ENCODE results near the gene MED9. TPM values are rescaled to one million over a fixed set of nuclear protein-coding genes. Genes with fewer than 3 reads are reported as not detected.

MED9 gene
- total and polyA plus RNA-seq, 2 donors: 9.5 to 17.5 TPM

- Histone ChIP-seq H3K36me3 (ENCODE audit: insufficient read depth) (no peaks in the 10 kb centered on the region), H3K4me1 (ENCODE audit: insufficient read depth) (no peaks in the 10 kb centered on the region), H3K4me3 (ENCODE audit: low read depth, low read length) (no peak overlapping the region), H3K27ac (ENCODE audit: low read depth) (no peak overlapping the region)
- 38% methylated on average over 19 of the region's 19 CpGs for WGBS
- no peak for DNase-seq (ENCODE audit: extremely low spot score)
Observed at GRCh38 chr17:17497065-17497844, 20.5 kb downstream of the MED9 start.

GRCh38 chr17:17497845-17498520 is 21.2 kb downstream of the MED9 start:
- Histone ChIP-seq H3K27ac (ENCODE audit: low read depth) (no peak overlapping the region), H3K4me3 (ENCODE audit: low read depth, low read length) (no peak overlapping the region), H3K36me3 (ENCODE audit: insufficient read depth) (no peaks in the 10 kb centered on the region), H3K4me1 (ENCODE audit: insufficient read depth) (no peaks in the 10 kb centered on the region)
- WGBS: 94% methylated on average over 10 of the region's 10 CpGs
- DNase-seq (ENCODE audit: extremely low spot score): no peak

GRCh38 chr17:17498606-17499301 is 22.0 kb downstream of the MED9 start:
- no peak for DNase-seq (ENCODE audit: extremely low spot score)
- 90% methylated on average over 16 of the region's 16 CpGs for WGBS
- Histone ChIP-seq H3K36me3 (ENCODE audit: insufficient read depth) (no peaks in the 10 kb centered on the region), H3K4me3 (ENCODE audit: low read depth, low read length) (no peak overlapping the region), H3K4me1 (ENCODE audit: insufficient read depth) (no peaks in the 10 kb centered on the region), H3K27ac (ENCODE audit: low read depth) (no peak overlapping the region)

- Histone ChIP-seq H3K4me3 (ENCODE audit: low read depth, low read length) (no peak overlapping the region), H3K4me1 (ENCODE audit: insufficient read depth) (no peaks in the 10 kb centered on the region), H3K27ac (ENCODE audit: low read depth) (no peak overlapping the region), H3K36me3 (ENCODE audit: insufficient read depth) (no peaks in the 10 kb centered on the region)
- 87% methylated on average over 17 of the region's 17 CpGs for WGBS
- no peak for DNase-seq (ENCODE audit: extremely low spot score)
Observed at GRCh38 chr17:17499402-17500145, 22.8 kb downstream of the MED9 start.

- DNase-seq (ENCODE audit: extremely low spot score): no peak
- 68% methylated on average over 14 of the region's 14 CpGs for WGBS
Observed at GRCh38 chr17:17500999-17501605, 24.3 kb downstream of the MED9 start.

GRCh38 chr17:17502741-17503565 is 26.2 kb downstream of the MED9 start:
- H3K4me1 ChIP-seq (ENCODE audit: insufficient read depth): no peaks in the 10 kb centered on the region
- WGBS: 90% methylated on average over 21 of the region's 21 CpGs
- no peak overlapping the region for H3K27ac ChIP-seq (ENCODE audit: low read depth)

More at GRCh38 chr17:17500999-17501605, 24.3 kb downstream of the MED9 start:
- no peak overlapping the region for H3K27ac ChIP-seq (ENCODE audit: low read depth)
- no peaks in the 10 kb centered on the region for H3K4me1 ChIP-seq (ENCODE audit: insufficient read depth)
- H3K4me3 ChIP-seq (ENCODE audit: low read depth, low read length): no peak overlapping the region
- no peaks in the 10 kb centered on the region for H3K36me3 ChIP-seq (ENCODE audit: insufficient read depth)

GRCh38 chr17:17503566-17504130 is 26.8 kb downstream of the MED9 start:
- H3K4me3 ChIP-seq (ENCODE audit: low read depth, low read length): no peak overlapping the region
- no peaks in the 10 kb centered on the region for H3K4me1 ChIP-seq (ENCODE audit: insufficient read depth)
- DNase-seq (ENCODE audit: extremely low spot score): no peak
- WGBS: 46% methylated on average over 7 of the region's 7 CpGs
- H3K36me3 ChIP-seq (ENCODE audit: insufficient read depth): no peaks in the 10 kb centered on the region
- H3K27ac ChIP-seq (ENCODE audit: low read depth): no peak overlapping the region

More at GRCh38 chr17:17502741-17503565, 26.2 kb downstream of the MED9 start:
- DNase-seq (ENCODE audit: extremely low spot score): no peak
- Histone ChIP-seq H3K36me3 (ENCODE audit: insufficient read depth) (no peaks in the 10 kb centered on the region), H3K4me3 (ENCODE audit: low read depth, low read length) (no peak overlapping the region)

GRCh38 chr17:17504341-17505140 is 27.7 kb downstream of the MED9 start:
- no peak overlapping the region for H3K4me3 ChIP-seq (ENCODE audit: low read depth, low read length)
- 79% methylated on average over 20 of the region's 20 CpGs for WGBS
- H3K27ac ChIP-seq (ENCODE audit: low read depth): no peak overlapping the region
- no peaks in the 10 kb centered on the region for H3K4me1 ChIP-seq (ENCODE audit: insufficient read depth)
- H3K36me3 ChIP-seq (ENCODE audit: insufficient read depth): no peaks in the 10 kb centered on the region
- no peak for DNase-seq (ENCODE audit: extremely low spot score)

- no peak overlapping the region for H3K27ac ChIP-seq (ENCODE audit: low read depth)
- H3K36me3 ChIP-seq (ENCODE audit: insufficient read depth): no peaks in the 10 kb centered on the region
- H3K4me1 ChIP-seq (ENCODE audit: insufficient read depth): no peaks in the 10 kb centered on the region
- WGBS: 92% methylated on average over 5 of the region's 5 CpGs
- DNase-seq (ENCODE audit: extremely low spot score): no peak
- no peak overlapping the region for H3K4me3 ChIP-seq (ENCODE audit: low read depth, low read length)
Observed at GRCh38 chr17:17505151-17505550, 28.4 kb downstream of the MED9 start.

GRCh38 chr17:17505610-17506171 is 28.9 kb downstream of the MED9 start:
- Histone ChIP-seq H3K4me3 (ENCODE audit: low read depth, low read length) (no peak overlapping the region), H3K4me1 (ENCODE audit: insufficient read depth) (no peaks in the 10 kb centered on the region), H3K36me3 (ENCODE audit: insufficient read depth) (no peaks in the 10 kb centered on the region), H3K27ac (ENCODE audit: low read depth) (no peak overlapping the region)
- no peak for DNase-seq (ENCODE audit: extremely low spot score)
- 94% methylated on average over 22 of the region's 22 CpGs for WGBS

GRCh38 chr17:17506181-17506741 is 29.5 kb downstream of the MED9 start:
- H3K4me1 ChIP-seq (ENCODE audit: insufficient read depth): no peaks in the 10 kb centered on the region
- H3K27ac ChIP-seq (ENCODE audit: low read depth): no peak overlapping the region
- no peak overlapping the region for H3K4me3 ChIP-seq (ENCODE audit: low read depth, low read length)
- WGBS: 82% methylated on average over 22 of the region's 22 CpGs
- no peak for DNase-seq (ENCODE audit: extremely low spot score)
- no peaks in the 10 kb centered on the region for H3K36me3 ChIP-seq (ENCODE audit: insufficient read depth)

Data from urinary bladder (tissue), 4 donors.